Sigmoid colon (tissue), 7 donors: ENCODE measurements around the gene VANGL1. TPM values are rescaled to one million over a fixed set of nuclear protein-coding genes. Genes with fewer than 3 reads are reported as not detected.

ENCODE experiments used
- DNase-seq: peaks from one replicate; pipeline ENCODE4 v3.0.0-alpha.2; 2019
- H3K27ac ChIP-seq, 4 donors: fragments of 200-600 bp; sonication (generic); one replicate each; pipeline ENCODE4 v1.5.1; 2016 to 2019; ENCODE audit warnings: mild to moderate bottlenecking in 1 of 4
- H3K27me3 ChIP-seq, 3 donors: fragments of 200-600 bp; sonication (generic); one replicate each; pipeline ENCODE4 v1.5.1; 2019; ENCODE audit warnings: mild to moderate bottlenecking in 1 of 3
- H3K36me3 ChIP-seq, 4 donors: fragments of 200-600 bp; sonication (generic); one replicate each; pipeline ENCODE4 v1.5.1; 2016 to 2019
- H3K4me1 ChIP-seq, 4 donors: fragments of 200-600 bp; sonication (generic); one replicate each; pipeline ENCODE4 v1.5.1; 2017 to 2019
- H3K4me3 ChIP-seq, 4 donors: fragments of 200-600 bp; sonication (generic); one replicate each; pipeline ENCODE4 v1.5.1; 2017 to 2019; ENCODE audit warnings: mild to moderate bottlenecking in 2 of 4, moderate library complexity in 1 of 4
- H3K9me3 ChIP-seq, 4 donors: fragments of 200-600 bp in 3 of 4; sonication (generic) in 3 of 4; one replicate each; pipeline versions ENCODE4 v1.5.1 to v1.6.1; 2013 to 2019
- EP300 ChIP-seq, 4 donors: sonication (generic); formaldehyde crosslinking; IDR thresholded peaks; one replicate each; pipeline ENCODE4 v1.6.1; 2017; ENCODE audit warnings: antibody characterized with exemption in 4 of 4
- POLR2A ChIP-seq, 2 donors: fragments of 450-650 bp; IDR thresholded peaks; one replicate each; pipeline ENCODE4 v1.6.1; 2016; ENCODE audit warnings: antibody characterized with exemption in 2 of 2, mild to moderate bottlenecking in 2 of 2, moderate library complexity in 2 of 2
- POLR2AphosphoS5 ChIP-seq, 4 donors: sonication (generic); formaldehyde crosslinking; IDR thresholded peaks; one replicate each; pipeline ENCODE4 v1.6.1; 2017; ENCODE audit warnings: antibody characterized with exemption in 4 of 4
- WGBS, 2 donors: extraction: QIAGEN DNeasy Blood & Tissue Kit; methylation state at CpG; one replicate each; pipeline ENCODE4 v1.1.7; 2013; 5-methylcytosine and 5-hydroxymethylcytosine counted together
- intact Hi-C: fragments of 100-400 bp; cut with DNase I; formaldehyde crosslinking; loops from one replicate; pipeline ENCODE4 v1.15.1; 2023
- polyA plus RNA-seq, 3 donors: library from polyadenylated mRNA; stranded (reverse); fragments of 200-250 nt; gene quantifications; one replicate each; pipeline ENCODE4 v1.2.3, GENCODE V29; 2013
- total RNA-seq, 4 donors: library from RNA; depleted of rRNA; stranded (reverse); fragments of >200 nt; gene quantifications; one replicate each; pipeline ENCODE4 v1.1.0, GENCODE V29; 2016
- TF ChIP-seq, protein P1 (sequence below), 4 experiments: fragments of 450-650 bp in 3 of 4; fragments of 200-600 bp in 1 of 4; IDR thresholded peaks; one replicate each; pipeline ENCODE4 v1.5.1; 2016 to 2019; ENCODE audit warnings: antibody characterized with exemption in 4 of 4, mild to moderate bottlenecking in 3 of 4, moderate library complexity in 2 of 4
- donor health status: healthy with polysubstance abuse.
- donor health status: Bipolar disorder and iron deficiency.
- donor health status: healthy.

VANGL1 gene
- total and polyA plus RNA-seq, 7 donors, result 1.2 to 14.7 (median 7.1) TPM

DNA sequence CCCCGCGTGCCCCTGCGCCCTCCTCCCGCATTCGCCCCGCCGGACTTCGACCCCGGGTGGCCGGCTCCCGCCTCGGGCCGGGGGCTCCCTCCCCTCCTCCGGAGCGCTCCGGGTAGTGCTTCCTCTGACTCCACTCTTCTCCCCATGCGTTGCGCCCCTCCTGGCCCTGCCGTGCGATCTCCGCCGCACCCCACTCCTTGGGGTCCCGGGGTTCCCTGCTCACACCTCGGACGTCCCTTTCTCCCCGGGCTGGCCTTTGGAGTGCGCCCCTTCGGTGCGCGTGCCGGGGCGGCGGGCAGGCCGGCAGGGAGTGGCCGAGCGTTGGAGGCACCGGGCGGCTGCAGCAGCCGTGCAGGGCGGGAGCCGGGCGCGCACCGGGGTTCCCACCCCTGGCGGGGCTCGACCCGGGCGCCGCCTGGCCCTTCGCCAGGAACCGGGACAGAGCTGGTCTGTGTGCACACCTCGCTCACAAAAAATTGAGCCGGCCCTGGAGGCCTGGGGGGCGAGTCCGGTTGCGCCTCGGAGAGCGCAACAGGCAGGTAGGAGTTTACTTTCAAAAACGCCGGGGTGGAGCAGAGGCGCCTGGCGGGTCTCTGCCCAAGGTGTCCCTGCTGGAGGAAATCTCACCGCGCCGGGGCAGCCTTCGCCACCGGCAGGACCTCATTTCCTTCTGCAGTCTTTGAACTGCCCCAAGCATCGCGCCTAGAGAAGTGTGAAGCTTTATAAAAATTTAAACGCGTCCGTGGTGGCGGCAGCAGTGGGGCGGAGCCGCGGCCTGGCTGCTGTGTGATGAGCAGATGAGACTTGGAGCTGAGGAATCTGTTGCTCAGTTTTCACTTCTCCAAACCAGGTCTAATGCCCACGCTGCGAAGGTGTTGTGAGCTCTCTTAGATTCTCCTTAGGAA, 650 bp downstream of the VANGL1 start:
- Histone ChIP-seq H3K4me1 (peaks cover 0 to 31% (median 24%) of the 10 kb centered on the region in 4 donors), H3K27ac (peak overlapping the region; percentile 78 to 91 (median 86)), H3K27me3 (no peaks in the 10 kb centered on the region), H3K9me3 (peaks cover 0 to 4% (median under 1%) of the 10 kb centered on the region in 4 donors), H3K4me3 (peak overlapping the region; percentile 57 to 95 (median 72)), H3K36me3 (no peaks in the 10 kb centered on the region)
- TF ChIP-seq POLR2AphosphoS5 (IDR thresholded peaks at IDR 0.05) (peak in 3 of 4 donors; percentile 20 to 44 (median 31)), POLR2A (IDR thresholded peaks at IDR 0.05) (no peak)
- intact Hi-C loops, result loop anchor here (5.0 kb wide), 3 partner anchors 35 to 125 kb away; partner anchors contain the start of gene CASQ2
- DNase-seq, result peak; percentile 75
- 0% methylated on average over 78 of the region's 78 CpGs for WGBS, 2 donors

- Histone ChIP-seq H3K4me3 (peak overlapping the region in 3 of 4 donors; percentile 59 to 95 (median 86)), H3K9me3 (peaks cover 0 to 4% (median 0%) of the 10 kb centered on the region in 4 donors), H3K36me3 (no peaks in the 10 kb centered on the region), H3K4me1 (peaks cover 0 to 39% (median 29%) of the 10 kb centered on the region in 4 donors), H3K27ac (peak overlapping the region; percentile 78 to 91 (median 86)), H3K27me3 (no peaks in the 10 kb centered on the region)
- DNase-seq, result no peak
- no peak for TF ChIP-seq POLR2AphosphoS5 (IDR thresholded peaks at IDR 0.05)
- no peak for TF ChIP-seq EP300 (IDR thresholded peaks at IDR 0.05)
- TF ChIP-seq, protein P1, sequence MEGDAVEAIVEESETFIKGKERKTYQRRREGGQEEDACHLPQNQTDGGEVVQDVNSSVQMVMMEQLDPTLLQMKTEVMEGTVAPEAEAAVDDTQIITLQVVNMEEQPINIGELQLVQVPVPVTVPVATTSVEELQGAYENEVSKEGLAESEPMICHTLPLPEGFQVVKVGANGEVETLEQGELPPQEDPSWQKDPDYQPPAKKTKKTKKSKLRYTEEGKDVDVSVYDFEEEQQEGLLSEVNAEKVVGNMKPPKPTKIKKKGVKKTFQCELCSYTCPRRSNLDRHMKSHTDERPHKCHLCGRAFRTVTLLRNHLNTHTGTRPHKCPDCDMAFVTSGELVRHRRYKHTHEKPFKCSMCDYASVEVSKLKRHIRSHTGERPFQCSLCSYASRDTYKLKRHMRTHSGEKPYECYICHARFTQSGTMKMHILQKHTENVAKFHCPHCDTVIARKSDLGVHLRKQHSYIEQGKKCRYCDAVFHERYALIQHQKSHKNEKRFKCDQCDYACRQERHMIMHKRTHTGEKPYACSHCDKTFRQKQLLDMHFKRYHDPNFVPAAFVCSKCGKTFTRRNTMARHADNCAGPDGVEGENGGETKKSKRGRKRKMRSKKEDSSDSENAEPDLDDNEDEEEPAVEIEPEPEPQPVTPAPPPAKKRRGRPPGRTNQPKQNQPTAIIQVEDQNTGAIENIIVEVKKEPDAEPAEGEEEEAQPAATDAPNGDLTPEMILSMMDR (IDR thresholded peaks at IDR 0.05), result no peak
- TF ChIP-seq POLR2A (IDR thresholded peaks at IDR 0.05), result no peak
- intact Hi-C loops, result loop anchor here (5.0 kb wide), 3 partner anchors 34 to 124 kb away; partner anchors contain the start of gene CASQ2
- WGBS, 2 donors, result 22 to 55% methylated on average over 4 of the region's 4 CpGs
These were observed 1.5 kb downstream of the VANGL1 start for GRCh38 chr1:115643225-115643624.

GRCh38 chr1:115643666-115644065, 1.9 kb downstream of the VANGL1 start:
- no peaks in the 10 kb centered on the region for H3K27me3 ChIP-seq
- H3K4me3 ChIP-seq, result peak overlapping the region in 1 of 4 donors; percentile 95
- H3K9me3 ChIP-seq, result peaks cover 0 to 4% (median 0%) of the 10 kb centered on the region in 4 donors
- H3K27ac ChIP-seq, result peak overlapping the region; percentile 78 to 91 (median 86)
- intact Hi-C loops, result loop anchor here (5.0 kb wide), 3 partner anchors 34 to 124 kb away; partner anchors contain the start of gene CASQ2
- no peaks in the 10 kb centered on the region for H3K36me3 ChIP-seq
- DNase-seq, result no peak
- WGBS, 2 donors, result 88 to 92% methylated on average over 1 of the region's 1 CpG
- peaks cover 0 to 43% (median 33%) of the 10 kb centered on the region in 4 donors for H3K4me1 ChIP-seq
- TF ChIP-seq EP300 (IDR thresholded peaks at IDR 0.05), result no peak
- TF ChIP-seq POLR2AphosphoS5 (IDR thresholded peaks at IDR 0.05), result no peak
- TF ChIP-seq, protein P1 (IDR thresholded peaks at IDR 0.05), result no peak
- no peak for TF ChIP-seq POLR2A (IDR thresholded peaks at IDR 0.05)

DNA sequence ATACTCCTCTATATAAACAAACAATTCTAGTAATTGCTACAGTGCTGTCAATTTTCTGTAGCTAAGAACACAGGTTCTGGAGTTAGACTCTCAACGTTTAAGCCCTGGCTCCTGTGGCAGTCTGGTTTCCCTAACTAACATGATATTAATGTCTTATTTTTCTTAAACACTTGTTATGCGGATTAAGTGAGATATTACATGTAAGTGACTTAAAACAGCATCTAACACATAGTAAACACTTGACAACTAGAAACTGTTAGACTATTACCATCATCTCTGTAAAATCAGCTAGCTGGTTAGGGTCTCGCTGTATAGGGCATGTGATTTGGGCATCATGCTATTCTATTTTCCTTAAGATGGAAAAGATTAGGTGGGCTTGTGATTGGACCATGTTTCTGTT, 2.3 kb downstream of the VANGL1 start:
- Histone ChIP-seq H3K27me3 (no peaks in the 10 kb centered on the region), H3K36me3 (no peaks in the 10 kb centered on the region), H3K27ac (peak overlapping the region in 2 of 4 donors; percentile 87 to 91), H3K4me3 (no peak overlapping the region), H3K4me1 (peaks cover 0 to 47% (median 36%) of the 10 kb centered on the region in 4 donors), H3K9me3 (peaks cover 0 to under 1% (median 0%) of the 10 kb centered on the region in 4 donors)
- intact Hi-C loops, result loop anchor here (5.0 kb wide), 3 partner anchors 33 to 123 kb away; partner anchors contain the start of gene CASQ2
- DNase-seq, result no peak
- TF ChIP-seq EP300 (IDR thresholded peaks at IDR 0.05), result no peak
- 82 to 90% methylated on average over 3 of the region's 3 CpGs for WGBS, 2 donors

- 8 to 59% methylated on average over 2 of the region's 2 CpGs for WGBS, 2 donors
- Histone ChIP-seq H3K4me3 (no peak overlapping the region), H3K27me3 (no peaks in the 10 kb centered on the region), H3K4me1 (peaks cover 0 to 66% (median 55%) of the 10 kb centered on the region in 4 donors), H3K36me3 (peaks cover 0 to 8% (median 0%) of the 10 kb centered on the region in 4 donors), H3K27ac (no peak overlapping the region), H3K9me3 (no peaks in the 10 kb centered on the region)
- intact Hi-C loops, result no loop called here
- DNase-seq, result no peak
- TF ChIP-seq POLR2AphosphoS5 (IDR thresholded peaks at IDR 0.05), result no peak
- no peak for TF ChIP-seq POLR2A (IDR thresholded peaks at IDR 0.05)
- TF ChIP-seq, protein P1 (IDR thresholded peaks at IDR 0.05), result no peak
- no peak for TF ChIP-seq EP300 (IDR thresholded peaks at IDR 0.05)
These were observed 5.3 kb downstream of the VANGL1 start for GRCh38 chr1:115647047-115647446.
